Measurements from ENCODE around the gene PTPRN2. TPM values are rescaled to one million over a fixed set of nuclear protein-coding genes. Genes with fewer than 3 reads are reported as not detected.

PTPRN2 gene
- polyA plus RNA-seq, 1 of the 3 experiments (the other 2 are of a cell fraction), result 4.0 TPM

- no peak overlapping the region for H2AFZ ChIP-seq (ENCODE audit: low read depth)
- 0 out of 2 replicates have a peak, but pooled peaks cover 3% of the 10 kb centered on the region for H4K20me1 ChIP-seq (ENCODE audit: insufficient read depth)
- no peaks in the 10 kb centered on the region for H3K27me3 ChIP-seq (ENCODE audit: insufficient read depth)
- no peak overlapping the region for H3K27ac ChIP-seq (ENCODE audit: low read depth in 2 of 2, low read length in 1 of 2)
- H3K4me3 ChIP-seq (ENCODE audit: low read depth in 2 of 2, low read length in 1 of 2), result no peak overlapping the region
- no peaks in the 10 kb centered on the region for H3K36me3 ChIP-seq (replicated peaks in 1 of 2; ENCODE audit: control insufficient read depth in 1 of 2, insufficient read depth in 2 of 2, low read length in 1 of 2)
- no peaks in the 10 kb centered on the region for H3K9me3 ChIP-seq
- WGBS (ENCODE audit: low lambda C conversion rate), result 79% methylated on average over 19 of the region's 19 CpGs
- no peak overlapping the region for H3K4me2 ChIP-seq
- H3K4me1 ChIP-seq (ENCODE audit: control insufficient read depth in 1 of 2, insufficient read depth in 2 of 2, low read depth in 1 of 2, low read length in 1 of 2), result peaks cover 0 to 30% of the 10 kb centered on the region in 2 experiments; a peak in 1 of 4 replicates
- ChIA-PET POLR2A (no interaction called here), CTCF (no interaction called here)
- no peaks in the 10 kb centered on the region for H3F3A ChIP-seq (replicated peaks; ENCODE audit: insufficient read depth)
- no peaks in the 10 kb centered on the region for H3K9me2 ChIP-seq
- DNase-seq, result no peak
- no peak for TF ChIP-seq USF2 (IDR thresholded peaks at IDR 0.05; ENCODE audit: borderline replicate concordance, low read depth, low read length)
- TF ChIP-seq SMC3 (IDR thresholded peaks at IDR 0.05; ENCODE audit: low read depth, low read length), result no peak
- TF ChIP-seq CHD2 (IDR thresholded peaks at IDR 0.05; ENCODE audit: low read length, partially characterized antibody), result no peak
- no peak for TF ChIP-seq FOXJ3 (CRISPR knock-in tag; IDR thresholded peaks at IDR 0.05)
- TF ChIP-seq JUND (IDR thresholded peaks at IDR 0.05), result no peak
- no peak for TF ChIP-seq MAX (IDR thresholded peaks at IDR 0.05; ENCODE audit: low read depth)
- TF ChIP-seq RFX5 (IDR thresholded peaks at IDR 0.05; ENCODE audit: low read length), result no peak
- TF ChIP-seq TAF1 (IDR thresholded peaks at IDR 0.05; ENCODE audit: borderline replicate concordance, low read depth, low read length), result no peak
- no peak for TF ChIP-seq MXI1 (IDR thresholded peaks at IDR 0.05; ENCODE audit: low read depth, low read length)
- no peak for TF ChIP-seq RXRA (IDR thresholded peaks at IDR 0.05; ENCODE audit: borderline replicate concordance, low read depth)
- TF ChIP-seq IRF3 (IDR thresholded peaks at IDR 0.05; ENCODE audit: low read depth, low read length), result no peak
- TF ChIP-seq RAD21 (IDR thresholded peaks at IDR 0.05; ENCODE audit: low read length), result no peak
- H3K79me2 ChIP-seq (ENCODE audit: insufficient read depth), result no peaks in the 10 kb centered on the region
- H3K9ac ChIP-seq, result no peak overlapping the region
These were observed 919.9 kb downstream of the PTPRN2 start for GRCh38 chr7:157667731-157668130.

- H3K4me1 ChIP-seq (ENCODE audit: control insufficient read depth in 1 of 2, insufficient read depth in 2 of 2, low read depth in 1 of 2, low read length in 1 of 2), result peaks cover 0 to 30% of the 10 kb centered on the region in 2 experiments; a peak in 1 of 4 replicates
- H3K27ac ChIP-seq (ENCODE audit: low read depth in 2 of 2, low read length in 1 of 2), result no peak overlapping the region
- H3K9me3 ChIP-seq, result no peaks in the 10 kb centered on the region
- TF ChIP-seq NFIC (IDR thresholded peaks at IDR 0.05; ENCODE audit: borderline replicate concordance) (no peak), MAX (IDR thresholded peaks at IDR 0.05; ENCODE audit: low read depth) (no peak), RFX5 (IDR thresholded peaks at IDR 0.05; ENCODE audit: low read length) (no peak), RXRA (IDR thresholded peaks at IDR 0.05; ENCODE audit: borderline replicate concordance, low read depth) (no peak), TEAD4 (IDR thresholded peaks at IDR 0.05; ENCODE audit: borderline replicate concordance, insufficient read depth) (no peak)
- WGBS (ENCODE audit: low lambda C conversion rate), result 84% methylated on average over 2 of the region's 12 CpGs
- ChIA-PET POLR2A (no interaction called here), CTCF (no interaction called here)
- H2AFZ ChIP-seq (ENCODE audit: low read depth), result no peak overlapping the region
- no peaks in the 10 kb centered on the region for H3K36me3 ChIP-seq (replicated peaks in 1 of 2; ENCODE audit: control insufficient read depth in 1 of 2, insufficient read depth in 2 of 2, low read length in 1 of 2)
- 0 out of 2 replicates have a peak, but pooled peaks cover 3% of the 10 kb centered on the region for H4K20me1 ChIP-seq (ENCODE audit: insufficient read depth)
- H3K9ac ChIP-seq, result no peak overlapping the region
- no peak for DNase-seq
- no peaks in the 10 kb centered on the region for H3K79me2 ChIP-seq (ENCODE audit: insufficient read depth)
- no peaks in the 10 kb centered on the region for H3F3A ChIP-seq (replicated peaks; ENCODE audit: insufficient read depth)
- H3K4me2 ChIP-seq, result no peak overlapping the region
- no peaks in the 10 kb centered on the region for H3K9me2 ChIP-seq
- H3K4me3 ChIP-seq (ENCODE audit: low read depth in 2 of 2, low read length in 1 of 2), result no peak overlapping the region
- no peaks in the 10 kb centered on the region for H3K27me3 ChIP-seq (ENCODE audit: insufficient read depth)
These were observed 920.4 kb downstream of the PTPRN2 start for GRCh38 chr7:157667261-157667660.
